Measurements from ENCODE around the gene KRTAP5-1.
"Not testable (repeated sequence)": the region's sequence is repeated elsewhere in the genome, so short reads cannot be mapped to it uniquely, and the experiment has no call there.

Gene KRTAP5-1

GRCh38 chr11:1600626-1601025 is 15.5 kb upstream of the KRTAP5-1 start:
- no peak for DNase-seq

DNA sequence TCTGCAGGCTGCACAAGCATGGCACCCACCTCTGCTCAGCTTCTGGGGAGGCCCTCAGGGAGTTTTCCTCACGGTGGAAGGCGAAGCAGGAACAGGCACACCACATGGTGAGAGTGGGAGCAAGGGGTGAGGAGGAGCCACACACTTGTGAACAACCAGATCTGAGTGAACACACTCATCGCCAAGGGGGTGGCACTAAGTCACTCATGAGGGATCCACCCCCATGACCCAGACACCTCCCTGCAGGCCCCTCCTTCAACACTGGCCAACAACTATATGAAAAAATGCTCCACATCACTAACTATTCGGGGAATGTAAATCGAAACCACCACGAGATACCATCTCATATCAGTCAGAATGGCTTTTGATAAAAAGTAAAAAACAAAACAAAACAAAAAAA is 13.7 kb upstream of the KRTAP5-1 start:
- no peak for DNase-seq

DNA sequence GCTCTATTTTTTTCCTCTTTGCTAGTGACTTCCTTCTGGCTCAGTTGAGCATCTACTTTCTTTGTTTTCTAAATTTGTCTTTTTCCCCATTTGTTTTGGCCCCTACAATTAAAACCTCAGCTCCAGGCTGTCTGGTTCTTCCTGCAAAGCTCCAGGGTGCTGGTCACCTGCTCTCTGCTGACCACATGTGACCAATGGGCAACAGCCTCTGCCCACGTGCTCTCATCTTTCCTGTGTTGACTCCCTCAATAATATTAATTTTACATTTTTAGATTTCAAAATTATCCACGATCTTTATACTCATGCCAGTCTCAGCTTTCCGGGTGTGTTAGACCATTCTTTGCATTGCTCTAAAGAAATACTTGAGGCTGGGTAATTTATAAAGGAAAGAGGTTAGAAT is 13.3 kb upstream of the KRTAP5-1 start:
- not testable (repeated sequence) for DNase-seq

GRCh38 chr11:1597994-1598380 is 12.9 kb upstream of the KRTAP5-1 start, which contains the start of gene KRTAP5-2:
KRTAP5-2 (minus strand) TSS chr11:1598294; CDS start chr11:1598250, 44 bp downstream.
- no peak for DNase-seq

- no peak for DNase-seq
Measured at GRCh38 chr11:1597331-1597993, 12.4 kb upstream of the KRTAP5-1 start.

- DNase-seq = not testable (repeated sequence)
Measured at GRCh38 chr11:1596576-1597121, 11.6 kb upstream of the KRTAP5-1 start.

- DNase-seq = not testable (repeated sequence)
Measured at GRCh38 chr11:1595994-1596575, 11.0 kb upstream of the KRTAP5-1 start.

- no peak for DNase-seq
Measured at GRCh38 chr11:1592628-1593027, 7.5 kb upstream of the KRTAP5-1 start.

- DNase-seq = no peak
Measured at GRCh38 chr11:1589996-1590395, 4.9 kb upstream of the KRTAP5-1 start.

GRCh38 chr11:1589191-1589963 is 4.3 kb upstream of the KRTAP5-1 start:
- not testable (repeated sequence) for DNase-seq

DNA sequence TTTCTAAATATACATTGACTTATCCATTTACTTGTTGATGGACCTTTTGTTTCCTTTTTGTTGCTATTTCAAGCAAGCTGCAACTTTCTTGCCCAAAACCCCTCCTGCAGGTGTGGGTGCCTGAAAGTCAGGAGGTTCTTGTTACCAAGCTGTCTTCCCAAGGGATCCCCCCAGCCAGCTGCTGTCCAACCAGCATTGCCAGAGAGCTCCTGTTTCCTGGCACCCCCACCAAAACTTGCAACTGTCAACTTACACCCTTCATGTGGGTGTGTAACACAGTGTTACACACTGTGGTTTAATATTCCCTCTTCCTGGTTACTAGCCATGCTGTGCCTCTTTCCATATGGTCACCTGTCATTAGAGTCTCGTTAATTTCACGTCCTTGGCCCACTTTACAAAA is 1.6 kb upstream of the KRTAP5-1 start:
- no peak for DNase-seq

DNA sequence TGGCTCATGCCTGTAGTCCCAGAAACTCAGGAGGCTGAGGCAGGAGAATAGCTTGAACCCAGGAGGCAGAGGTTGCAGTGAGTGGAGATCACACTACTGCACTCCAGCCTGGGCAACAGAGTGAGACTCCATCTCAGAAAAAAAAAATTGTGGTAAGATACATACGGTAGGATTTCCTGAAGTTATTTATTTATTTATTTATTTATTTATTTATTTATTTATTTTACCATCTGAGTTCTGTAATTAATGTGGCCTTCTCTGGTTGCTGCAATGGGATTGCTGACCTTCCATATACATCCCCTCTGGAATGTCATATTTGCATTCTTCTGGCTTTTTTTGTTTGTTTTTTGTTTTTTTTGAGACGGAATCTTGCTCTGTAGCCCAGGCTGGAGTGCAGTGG is 2.2 kb downstream of the KRTAP5-1 start:
- DNase-seq = not testable (repeated sequence)

- DNase-seq = no peak
Measured at GRCh38 chr11:1581976-1582375, 3.1 kb downstream of the KRTAP5-1 start.

- no peak for DNase-seq
Measured at GRCh38 chr11:1576825-1577224, 8.3 kb downstream of the KRTAP5-1 start.

GRCh38 chr11:1575756-1576155 is 9.3 kb downstream of the KRTAP5-1 start:
- DNase-seq = not testable (repeated sequence)

DNA sequence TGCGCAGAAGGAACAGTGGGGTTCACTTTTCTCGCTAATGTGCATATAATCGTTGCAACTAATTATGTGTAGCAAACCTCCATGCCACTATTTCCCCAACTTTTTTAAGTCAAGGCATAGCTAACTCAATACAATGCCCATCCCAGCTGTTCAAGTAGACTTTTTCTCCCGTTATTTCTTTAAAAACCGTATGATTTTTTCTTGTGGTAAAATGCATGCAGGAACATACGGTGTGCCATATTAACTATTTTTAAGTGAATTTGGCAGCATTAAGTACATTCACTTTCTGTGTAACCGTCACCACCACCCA is 10.2 kb downstream of the KRTAP5-1 start:
- DNase-seq = no peak

DNA sequence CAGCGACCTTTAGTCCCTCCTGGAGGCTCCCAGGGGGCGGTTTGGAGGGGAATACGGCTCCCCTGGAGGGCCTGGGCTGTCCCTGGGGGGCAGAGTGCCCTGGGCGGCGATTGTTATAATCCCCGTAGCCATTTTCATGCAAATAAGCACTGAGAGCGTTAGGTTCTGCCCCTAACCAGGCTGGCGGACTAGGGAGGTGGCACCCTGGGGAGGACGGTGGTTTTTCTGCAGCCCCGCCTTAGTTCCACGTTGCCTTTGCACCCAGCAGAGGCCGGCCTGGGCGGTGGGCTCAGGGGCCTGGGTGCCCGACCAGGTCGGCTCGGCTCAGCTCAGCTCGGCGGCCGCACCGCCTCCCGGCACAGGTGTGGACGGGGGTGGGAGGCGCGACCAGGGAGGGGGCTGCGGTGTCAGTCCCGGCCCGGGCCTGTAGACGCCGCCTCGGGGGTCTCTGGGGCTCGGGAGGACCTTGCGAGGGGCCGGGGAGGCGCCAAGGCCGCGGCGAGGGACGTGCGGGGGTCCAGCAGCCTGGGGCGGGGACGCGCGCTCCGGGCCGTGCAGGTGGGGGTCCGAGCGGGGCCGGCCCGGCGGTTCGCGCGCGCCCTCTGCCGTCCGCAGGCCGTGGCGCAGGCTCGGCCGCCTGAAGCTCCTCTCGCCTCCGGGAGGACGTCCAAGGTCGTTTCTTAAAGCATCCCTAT is 10.7 kb downstream of the KRTAP5-1 start:
- peak; percentile 36 for DNase-seq

DNA sequence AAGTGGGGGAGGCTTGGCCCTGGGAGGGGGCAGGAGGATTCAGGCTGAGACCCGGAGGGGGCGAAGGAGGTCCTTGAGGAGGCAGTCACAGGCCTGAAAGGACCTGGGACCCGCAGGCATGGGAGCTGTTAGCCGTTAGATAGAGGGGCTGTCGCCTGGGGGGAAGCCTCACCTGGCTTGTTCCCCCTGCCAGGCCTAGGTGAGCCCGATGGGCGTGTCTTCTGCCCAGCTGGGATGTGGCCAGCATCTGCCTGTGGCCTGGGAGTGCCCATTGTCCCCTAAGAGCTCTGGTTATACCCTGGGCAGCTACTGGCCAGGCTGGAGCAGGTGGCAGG is 11.2 kb downstream of the KRTAP5-1 start:
- DNase-seq = peak; percentile 36

- peak; percentile 33 for DNase-seq
Measured at GRCh38 chr11:1573077-1573902, 11.8 kb downstream of the KRTAP5-1 start.

- peak; percentile 60 for DNase-seq
Measured at GRCh38 chr11:1572197-1573076, 12.6 kb downstream of the KRTAP5-1 start, which contains the start of gene DUSP8. DUSP8 (minus strand) TSS chr11:1572271; CDS start chr11:1565826, 6,445 bp downstream.

DNA sequence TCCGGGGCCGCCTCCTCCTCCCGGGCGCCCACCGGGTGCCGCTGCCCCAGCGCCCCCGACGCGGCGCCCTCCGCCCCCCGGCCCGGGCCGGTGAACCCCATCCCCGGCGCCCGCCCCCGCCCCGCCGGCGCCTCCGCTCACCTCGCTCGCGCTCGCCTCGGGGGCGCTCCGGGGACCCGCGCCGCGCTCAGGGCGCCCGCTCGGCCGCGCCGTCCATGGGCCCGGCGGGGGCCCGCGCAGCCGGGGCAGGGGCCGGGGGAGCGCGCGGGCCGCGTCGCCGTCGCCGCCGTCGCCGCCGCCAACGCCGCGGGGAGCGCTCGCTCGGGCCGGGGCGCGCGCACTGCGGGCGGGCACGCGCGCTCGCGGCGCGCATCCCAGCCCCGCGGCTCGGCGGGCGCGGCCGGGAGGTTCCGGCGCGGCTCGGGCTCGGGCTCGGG is 13.3 kb downstream of the KRTAP5-1 start:
- DNase-seq = no peak

Data from DMS79 treated with DMSO at 0.1 percent for 48 hours (cell line).